HG02870 (cell line): ENCODE measurements around the gene GPR142.

Experiments used
- ATAC-seq: cut with Tn5 transposase; IDR thresholded peaks from one replicate; pipeline ENCODE4 v1.9.1; 2021; ENCODE audit warnings: mild to moderate bottlenecking, moderate library complexity; ENCODE audit not compliant: unreplicated experiment

Gene GPR142

DNA sequence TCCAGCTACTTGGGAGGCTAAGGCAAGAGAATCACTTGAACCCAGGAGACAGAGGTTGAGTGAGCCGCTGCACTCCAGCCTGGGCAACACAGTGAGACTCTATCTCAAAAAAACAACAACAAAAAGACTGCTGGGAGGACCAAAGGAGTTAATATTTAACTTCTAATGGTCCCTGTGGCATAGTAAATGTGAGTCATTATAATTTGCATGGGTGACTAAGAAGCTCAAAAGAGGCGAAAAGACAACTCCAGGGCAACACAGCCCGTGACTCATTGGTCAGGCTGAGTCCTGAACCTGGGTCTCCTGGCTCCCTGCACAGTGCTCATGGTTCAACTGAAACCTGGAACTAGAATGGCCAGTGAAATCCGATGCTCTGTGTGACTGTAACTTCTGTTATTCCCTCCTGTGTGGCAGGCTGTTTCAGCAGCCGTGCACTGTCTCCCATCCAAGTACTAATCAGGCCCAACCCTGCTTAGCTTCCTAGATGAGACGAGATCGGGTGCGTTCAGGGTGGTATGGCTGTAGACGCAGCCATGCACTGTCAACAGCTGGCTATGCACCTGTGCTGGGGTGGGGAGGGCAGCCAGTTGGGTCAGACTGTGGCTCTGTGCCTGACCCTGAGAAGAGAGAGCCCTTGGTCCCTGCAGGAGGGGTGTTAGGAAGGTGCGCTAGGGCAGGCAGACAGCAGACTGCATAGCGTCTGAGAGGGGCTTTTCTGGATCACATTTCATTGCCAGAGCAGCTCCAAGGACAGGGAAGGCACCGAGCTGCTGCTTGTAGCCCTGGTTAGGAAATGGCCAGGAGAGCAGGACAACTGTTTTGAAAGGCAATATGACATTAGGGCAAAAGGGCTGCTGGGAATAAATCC is 50.1 kb downstream of the GPR142 start:
- ATAC-seq, result no peak

DNA sequence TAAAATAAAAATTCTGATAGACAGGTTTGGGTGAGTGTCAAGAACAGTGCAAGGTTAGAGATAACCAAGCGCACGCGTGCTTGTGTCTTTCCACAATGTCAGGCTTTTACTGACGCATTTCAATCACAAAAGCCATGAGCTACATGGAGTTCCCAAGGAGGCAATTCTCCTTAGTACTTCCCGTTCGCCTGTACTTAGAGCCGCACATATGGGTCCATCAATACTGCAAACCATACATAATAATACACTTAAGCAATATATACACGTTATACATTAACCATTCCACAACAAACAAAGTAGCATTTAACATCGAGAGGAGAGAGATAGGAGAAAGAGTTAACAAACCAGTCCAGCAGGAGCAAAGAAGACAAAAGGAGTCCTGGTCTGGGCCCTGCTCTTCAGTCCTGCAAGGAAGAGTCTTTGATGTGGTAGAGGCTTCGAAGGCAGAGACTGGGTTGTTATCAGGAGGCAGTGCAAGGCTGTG is 52.7 kb downstream of the GPR142 start:
- no peak for ATAC-seq
